Endothelial cell of umbilical vein (primary cell): ENCODE measurements around the gene CLASRP. TPM values are rescaled to one million over a fixed set of nuclear protein-coding genes. Genes with fewer than 3 reads are reported as not detected.

Source experiments
- BruUV-seq: library from RNA; stranded (reverse); fragments of 400-500 nt; replicated peaks from 2 replicates; lab custom pipeline; 2021; lab: Mats Ljungman, UMichigan
- CTCF ChIA-PET: fragments of 300-600, 350-600 bp; sonication (Branson Sonifier 250); formaldehyde crosslinking; loops from one replicate; lab custom pipeline; 2021; ENCODE audit warnings: antibody characterized with exemption, inconsistent platforms; lab: Charles Lee
- POLR2A ChIA-PET: fragments of 300-600, 350-600 bp; sonication (Branson Sonifier 250); formaldehyde crosslinking; loops from one replicate; lab custom pipeline; 2021; ENCODE audit warnings: antibody characterized with exemption, inconsistent platforms; lab: Charles Lee
- DNase-seq: peaks from one replicate; pipeline ENCODE4 v3.0.0-alpha.2; 2011; ENCODE audit warnings: low read depth, low spot score
- FAIRE-seq: peaks from 2 replicates; lab custom pipeline; 2011; peaks lifted over from hg19 to GRCh38; lab: Jason Lieb, UNC
- H2AFZ ChIP-seq: 2 replicates; pipeline ENCODE4 v1.6.0; 2012; ENCODE audit warnings: low read depth, low read length, control low read depth, inconsistent platforms
- H3K27ac ChIP-seq: 2 replicates; pipeline ENCODE4 v1.5.1; 2011; ENCODE audit warnings: low read depth, mild to moderate bottlenecking, control low read depth, low read length, moderate library complexity; ENCODE audit not compliant: insufficient read depth
- H3K27me3 ChIP-seq, 2 experiments: 2 replicates each; pipeline versions ENCODE4 v1.6.0 to v1.6.1; 2011; ENCODE audit warnings: low read length in 2 of 2, mixed read lengths in 1 of 2; ENCODE audit not compliant: control insufficient read depth in 2 of 2, insufficient read depth in 2 of 2
- H3K36me3 ChIP-seq, 2 experiments: 2 replicates in 1 of 2; 3 replicates in 1 of 2; pipeline ENCODE4 v1.5.1; 2011; ENCODE audit warnings: low read length in 2 of 2, mild to moderate bottlenecking in 1 of 2, moderate library complexity in 1 of 2; ENCODE audit not compliant: control insufficient read depth in 2 of 2, insufficient read depth in 2 of 2; ENCODE audit errors: extremely low read depth in 1 of 2
- H3K4me1 ChIP-seq: 3 replicates; pipeline ENCODE4 v1.5.1; 2011; ENCODE audit warnings: mild to moderate bottlenecking, low read length; ENCODE audit not compliant: control insufficient read depth, insufficient read depth; ENCODE audit errors: extremely low read depth
- H3K4me2 ChIP-seq: 2 replicates; pipeline ENCODE4 v1.6.1; 2011; ENCODE audit warnings: low read length, control low read depth, mixed read lengths; ENCODE audit not compliant: insufficient read depth
- H3K4me3 ChIP-seq, 3 experiments: fragments of 200-600 bp in 1 of 3; sonication (generic), shearing (Covaris generic) in 1 of 3; replicated peaks in 1 of 3; 2 replicates each; pipeline ENCODE4 v1.5.1; 2011 to 2016; ENCODE audit warnings: control low read depth in 3 of 3, low read length in 3 of 3, mild to moderate bottlenecking in 2 of 3, inconsistent platforms in 1 of 3, low read depth in 1 of 3, moderate library complexity in 1 of 3; ENCODE audit not compliant: insufficient read depth in 1 of 3
- H3K79me2 ChIP-seq: 2 replicates; pipeline ENCODE4 v1.6.0; 2012; ENCODE audit warnings: low read length, inconsistent platforms; ENCODE audit not compliant: control insufficient read depth, insufficient read depth
- H3K9ac ChIP-seq: replicated peaks from 2 replicates; pipeline ENCODE3; 2011; ENCODE audit warnings: low read length, control low read depth; ENCODE audit not compliant: insufficient read depth; ENCODE audit errors: extremely low read depth
- H3K9me1 ChIP-seq: replicated peaks from 3 replicates; pipeline ENCODE4 v1.6.0; 2011; ENCODE audit warnings: mild to moderate bottlenecking, low read length; ENCODE audit not compliant: control insufficient read depth, insufficient read depth; ENCODE audit errors: extremely low read depth
- H3K9me3 ChIP-seq: replicated peaks from 2 replicates; pipeline ENCODE4 v1.5.1; 2012; ENCODE audit warnings: low read length, inconsistent platforms; ENCODE audit not compliant: control insufficient read depth, insufficient read depth
- H4K20me1 ChIP-seq: replicated peaks from 2 replicates; pipeline ENCODE3; 2011; ENCODE audit warnings: mild to moderate bottlenecking, low read length; ENCODE audit not compliant: control insufficient read depth, insufficient read depth; ENCODE audit errors: extremely low read depth
- CTCF ChIP-seq, 2 donors: IDR thresholded peaks; 1 replicate in 1 of 2; 2 replicates in 1 of 2; pipeline ENCODE4 v1.5.1; 2011; ENCODE audit warnings: low read length in 2 of 2, mild to moderate bottlenecking in 2 of 2, moderate library complexity in 2 of 2, control low read depth in 1 of 2, inconsistent platforms in 1 of 2, low read depth in 1 of 2; ENCODE audit not compliant: insufficient read depth in 1 of 2; ENCODE audit errors: extremely low read depth in 1 of 2
- EZH2 ChIP-seq: IDR thresholded peaks from 2 replicates; pipeline ENCODE4 v1.6.1; 2012; ENCODE audit warnings: borderline replicate concordance, low read depth, mild to moderate bottlenecking, moderate library complexity, low read length, inconsistent platforms; ENCODE audit not compliant: severe bottlenecking
- FOS ChIP-seq: IDR thresholded peaks from 2 replicates; pipeline ENCODE4 v1.6.1; 2011; ENCODE audit warnings: mild to moderate bottlenecking, low read length, moderate library complexity, borderline replicate concordance; ENCODE audit not compliant: insufficient read depth
- GATA2 ChIP-seq: IDR thresholded peaks from 2 replicates; pipeline ENCODE4 v1.7.0; 2011; ENCODE audit warnings: low read depth, mild to moderate bottlenecking, moderate library complexity, mixed read lengths, low read length; ENCODE audit not compliant: insufficient read length, insufficient read depth
- JUN ChIP-seq: IDR thresholded peaks from 2 replicates; pipeline ENCODE4 v1.6.1; 2011; ENCODE audit warnings: borderline replicate concordance, low read depth; ENCODE audit not compliant: insufficient read length, insufficient read depth
- MAX ChIP-seq: IDR thresholded peaks from 2 replicates; pipeline ENCODE4 v1.6.1; 2011; ENCODE audit not compliant: insufficient read depth, insufficient read length
- MYC ChIP-seq: IDR thresholded peaks from one replicate; pipeline ENCODE4 v1.6.1; 2011; ENCODE audit warnings: mild to moderate bottlenecking, low read depth, low read length
- POLR2A ChIP-seq: IDR thresholded peaks from 2 replicates; pipeline ENCODE4 v1.6.1; 2012; ENCODE audit warnings: low read depth, mild to moderate bottlenecking, control low read depth, low read length
- POLR2AphosphoS5 ChIP-seq: IDR thresholded peaks from 2 replicates; pipeline ENCODE4 v1.6.1; 2012; ENCODE audit warnings: low read depth, mild to moderate bottlenecking, control low read depth, low read length, moderate library complexity; ENCODE audit not compliant: insufficient read depth
- dilution Hi-C: fragments of 300-500 bp; cut with MboI; formaldehyde crosslinking; loops from one replicate; pipeline ENCODE4 v1.15.0; 2019; ENCODE audit warnings: low sequenced_read_pairs; ENCODE audit not compliant: extremely low pct_ligation_motif_present
- intact Hi-C: fragments of 100-400 bp; cut with micrococcal nuclease; formaldehyde crosslinking; loops from one replicate; pipeline ENCODE4 v1.10.0; 2022
- polyA plus RNA-seq, 4 experiments: library from polyadenylated mRNA; depleted of rRNA in 3 of 4; stranded (reverse) in 3 of 4; unstranded in 1 of 4; fragments of >200 nt; gene quantifications; 2 replicates each; pipeline versions ENCODE4 v1.2.1 to v1.2.3, GENCODE V29; 2011 to 2012; ENCODE audit warnings: missing spikeins in 1 of 4
- total RNA-seq: library from RNA; stranded (reverse); gene quantifications from 2 replicates; pipeline ENCODE4 v1.2.3, GENCODE V29; 2021

The CLASRP gene
- total and polyA plus RNA-seq, 2 donors (not counting 3 experiments of a cell fraction or from before 2014, with no cell fraction given), result 40.7 to 70.7 TPM

GRCh38 chr19:45099467-45100191 lies 60.8 kb downstream of the CLASRP start:
- DNase-seq, result no peak
- ChIA-PET CTCF (no interaction called here), POLR2A (no interaction called here)
- peaks cover 99% of the 10 kb centered on the region for H3K79me2 ChIP-seq
- no TSS peak for BruUV-seq
- H3K9ac ChIP-seq, result no peak overlapping the region
- H3K4me3 ChIP-seq, result no peak overlapping the region
- no peak overlapping the region for H3K27ac ChIP-seq
- TF ChIP-seq POLR2AphosphoS5 (no peak), GATA2 (peak; percentile 47)
- no peaks in the 10 kb centered on the region for H3K9me1 ChIP-seq
- no peak overlapping the region for H2AFZ ChIP-seq
- H4K20me1 ChIP-seq, result no peaks in the 10 kb centered on the region
- intact Hi-C loops (no loop called here), dilution Hi-C loops (no loop called here)
- no peaks in the 10 kb centered on the region for H3K9me3 ChIP-seq
- peaks cover 17% of the 10 kb centered on the region for H3K4me1 ChIP-seq
- no peak for FAIRE-seq
- no peaks in the 10 kb centered on the region for H3K27me3 ChIP-seq
- no peak overlapping the region for H3K4me2 ChIP-seq
- H3K36me3 ChIP-seq, result no peaks in the 10 kb centered on the region

GRCh38 chr19:45100201-45100600 lies 61.4 kb downstream of the CLASRP start:
- POLR2A ChIA-PET, result no interaction called here
- intact Hi-C loops, result no loop called here
- Histone ChIP-seq H3K9me3 (no peaks in the 10 kb centered on the region), H3K36me3 (no peaks in the 10 kb centered on the region), H2AFZ (no peak overlapping the region), H3K27me3 (no peaks in the 10 kb centered on the region), H3K4me2 (no peak overlapping the region), H3K9ac (no peak overlapping the region), H3K9me1 (no peaks in the 10 kb centered on the region), H3K79me2 (peaks cover 99% of the 10 kb centered on the region), H4K20me1 (no peaks in the 10 kb centered on the region), H3K4me3 (no peak overlapping the region), H3K27ac (no peak overlapping the region), H3K4me1 (peaks cover 17% of the 10 kb centered on the region)
- TF ChIP-seq MYC (no peak), POLR2A (no peak), POLR2AphosphoS5 (no peak), MAX (no peak), CTCF (IDR thresholded peaks at IDR 0.05; ENCODE audit: extremely low read depth in 1 of 2, insufficient read depth in 1 of 2, low read depth in 1 of 2, low read length in 2 of 2) (no peak), EZH2 (no peak), FOS (no peak), GATA2 (no peak), JUN (no peak)
- DNase-seq (no peak), FAIRE-seq (no peak)
- dilution Hi-C loops, result no loop called here
- BruUV-seq, result no TSS peak
- CTCF ChIA-PET, result no interaction called here
